Stomach (tissue), 9 donors: Measurements from ENCODE around the gene CPB2. TPM values are rescaled to one million over a fixed set of nuclear protein-coding genes. Genes with fewer than 3 reads are reported as not detected.

Experiments used
- DNase-seq, 2 donors: peaks; one replicate each; pipeline versions ENCODE4 v3.0.0 to v3.0.0-alpha.2; 2013 to 2019
- H3K27ac ChIP-seq, 5 donors: fragments of 200-600 bp in 4 of 5; sonication (generic) in 4 of 5; one replicate each; pipeline ENCODE4 v1.5.1; 2013 to 2019; ENCODE audit warnings: mild to moderate bottlenecking in 1 of 5, moderate library complexity in 1 of 5
- H3K27me3 ChIP-seq, 3 donors: fragments of 200-600 bp; sonication (generic); one replicate each; pipeline ENCODE4 v1.5.1; 2017 to 2019; ENCODE audit warnings: mixed run types in 1 of 3
- H3K36me3 ChIP-seq, 4 donors: fragments of 200-600 bp; sonication (generic); 1 replicate in 3 of 4; 2 replicates in 1 of 4; pipeline ENCODE4 v1.5.1; 2016 to 2019
- H3K4me1 ChIP-seq, 4 donors: fragments of 200-600 bp; sonication (generic); one replicate each; pipeline ENCODE4 v1.5.1; 2016 to 2019
- H3K4me3 ChIP-seq, 4 donors: fragments of 200-600 bp; sonication (generic) in 3 of 4; one replicate each; pipeline ENCODE4 v1.5.1; 2016 to 2019; ENCODE audit warnings: mild to moderate bottlenecking in 1 of 4
- H3K9me3 ChIP-seq, 4 donors: fragments of 200-600 bp; sonication (generic); one replicate each; pipeline ENCODE4 v1.5.1; 2016 to 2019
- EP300 ChIP-seq: sonication (generic); formaldehyde crosslinking; IDR thresholded peaks from one replicate; pipeline ENCODE4 v1.6.1; 2017; ENCODE audit warnings: antibody characterized with exemption
- POLR2A ChIP-seq, 4 donors: fragments of 450-650 bp; IDR thresholded peaks; one replicate each; pipeline ENCODE4 v1.6.1; 2016; ENCODE audit warnings: antibody characterized with exemption in 4 of 4, control low read depth in 2 of 4, mild to moderate bottlenecking in 1 of 4, moderate library complexity in 1 of 4
- POLR2AphosphoS5 ChIP-seq, 3 donors: sonication (generic); formaldehyde crosslinking; IDR thresholded peaks; one replicate each; pipeline ENCODE4 v1.6.1; 2016; ENCODE audit warnings: antibody characterized with exemption in 3 of 3
- WGBS, 5 donors: extraction: QIAGEN DNeasy Blood & Tissue Kit in 3 of 5; methylation state at CpG; one replicate each; pipeline versions ENCODE4 v1.1.5 to v1.1.7; 2013 to 2018; 5-methylcytosine and 5-hydroxymethylcytosine counted together
- intact Hi-C: fragments of 100-400 bp; cut with DNase I; formaldehyde crosslinking; loops from one replicate; pipeline ENCODE4 v1.15.1; 2023; ENCODE audit warnings: low total_unique reads
- polyA plus RNA-seq, 3 donors: library from polyadenylated mRNA; stranded (reverse); fragments of 200-250 nt; gene quantifications; one replicate each; pipeline ENCODE4 v1.2.3, GENCODE V29; 2013
- total RNA-seq, 5 donors: library from RNA; depleted of rRNA; stranded (reverse); fragments of >200 nt; gene quantifications; one replicate each; pipeline versions ENCODE4 v1.1.0 to v1.2.3, GENCODE V29; 2014 to 2016
- TF ChIP-seq, protein P1 (sequence below), 7 experiments: fragments of 450-650 bp in 4 of 7; fragments of 200-600 bp in 3 of 7; sonication (generic) in 3 of 7; IDR thresholded peaks; one replicate each; pipeline ENCODE4 v1.5.1; 2016 to 2019; ENCODE audit warnings: antibody characterized with exemption in 7 of 7, control low read depth in 2 of 7, mild to moderate bottlenecking in 1 of 7
- donor health status: healthy with polysubstance abuse.
- donor health status: Bipolar disorder and iron deficiency.
- donor health status: healthy.

The CPB2 gene
- total and polyA plus RNA-seq, 8 donors: 0.37 to 2.2 TPM; not detected in 6

DNA sequence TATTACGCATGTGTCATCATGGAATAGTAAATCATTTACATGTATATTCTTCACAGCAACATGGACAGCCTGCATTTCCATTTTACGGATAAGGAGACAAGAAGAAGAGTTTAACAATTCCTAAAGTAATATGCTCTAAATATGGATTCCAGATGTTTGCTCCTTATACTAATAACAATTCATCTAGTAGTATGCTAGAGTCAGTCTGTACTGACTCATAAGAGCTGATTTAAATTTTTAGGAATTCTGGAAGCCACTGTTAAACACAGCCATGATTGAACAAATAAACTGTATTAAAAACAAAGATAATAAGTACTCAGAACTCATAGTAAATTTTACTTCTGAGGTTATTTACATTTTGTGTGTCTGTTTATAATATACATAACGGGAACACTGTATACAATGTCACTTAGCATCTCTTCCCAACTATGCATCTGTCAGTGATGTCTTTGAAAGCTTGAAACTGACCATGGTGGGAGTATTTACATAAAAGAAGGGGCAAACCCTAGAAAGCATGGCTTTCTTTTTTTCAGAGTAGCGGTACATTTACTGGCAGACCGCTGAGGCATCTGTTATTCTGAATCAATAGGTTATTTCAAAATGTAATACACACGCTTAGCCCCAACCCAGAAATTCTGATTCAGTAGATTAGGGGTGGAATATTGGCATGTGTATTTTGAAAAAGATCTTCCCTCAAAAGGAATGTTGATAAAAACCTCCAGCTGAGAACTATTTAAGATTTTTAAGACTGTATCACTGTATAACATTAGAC is 65.2 kb downstream of the CPB2 start:
- DNase-seq: no peak
- H3K36me3 ChIP-seq: peaks cover 7 to 57% (median 47%) of the 10 kb centered on the region in 4 donors
- H3K4me3 ChIP-seq: no peak overlapping the region
- no peaks in the 10 kb centered on the region for H3K27me3 ChIP-seq
- no peaks in the 10 kb centered on the region for H3K4me1 ChIP-seq
- 90 to 96% (median 94%) methylated on average over 6 of the region's 6 CpGs for WGBS, 5 donors
- intact Hi-C loops: no loop called here
- H3K27ac ChIP-seq: no peak overlapping the region
- no peaks in the 10 kb centered on the region for H3K9me3 ChIP-seq
- TF ChIP-seq POLR2AphosphoS5 (IDR thresholded peaks at IDR 0.05): no peak
- TF ChIP-seq, protein P1, sequence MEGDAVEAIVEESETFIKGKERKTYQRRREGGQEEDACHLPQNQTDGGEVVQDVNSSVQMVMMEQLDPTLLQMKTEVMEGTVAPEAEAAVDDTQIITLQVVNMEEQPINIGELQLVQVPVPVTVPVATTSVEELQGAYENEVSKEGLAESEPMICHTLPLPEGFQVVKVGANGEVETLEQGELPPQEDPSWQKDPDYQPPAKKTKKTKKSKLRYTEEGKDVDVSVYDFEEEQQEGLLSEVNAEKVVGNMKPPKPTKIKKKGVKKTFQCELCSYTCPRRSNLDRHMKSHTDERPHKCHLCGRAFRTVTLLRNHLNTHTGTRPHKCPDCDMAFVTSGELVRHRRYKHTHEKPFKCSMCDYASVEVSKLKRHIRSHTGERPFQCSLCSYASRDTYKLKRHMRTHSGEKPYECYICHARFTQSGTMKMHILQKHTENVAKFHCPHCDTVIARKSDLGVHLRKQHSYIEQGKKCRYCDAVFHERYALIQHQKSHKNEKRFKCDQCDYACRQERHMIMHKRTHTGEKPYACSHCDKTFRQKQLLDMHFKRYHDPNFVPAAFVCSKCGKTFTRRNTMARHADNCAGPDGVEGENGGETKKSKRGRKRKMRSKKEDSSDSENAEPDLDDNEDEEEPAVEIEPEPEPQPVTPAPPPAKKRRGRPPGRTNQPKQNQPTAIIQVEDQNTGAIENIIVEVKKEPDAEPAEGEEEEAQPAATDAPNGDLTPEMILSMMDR (IDR thresholded peaks at IDR 0.05): no peak
- no peak for TF ChIP-seq POLR2A (IDR thresholded peaks at IDR 0.05)
- no peak for TF ChIP-seq EP300

DNA sequence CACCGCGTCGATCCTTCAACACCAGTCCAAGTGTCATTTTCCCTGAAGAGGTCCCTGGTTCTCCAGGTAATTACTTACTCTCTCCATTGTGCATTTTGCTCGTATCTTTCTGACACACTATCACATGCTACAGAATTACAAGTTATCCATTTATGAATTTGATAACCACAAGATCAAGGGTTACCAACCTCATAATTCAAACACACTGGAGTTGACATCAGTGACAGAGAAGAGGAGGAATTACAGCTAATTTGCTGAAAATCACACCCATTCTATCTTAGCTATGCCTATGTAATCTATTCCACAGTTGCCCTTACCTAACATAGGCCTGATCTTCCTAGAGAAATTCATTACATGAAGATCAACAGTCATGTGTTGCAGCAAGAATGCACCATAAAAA is 66.5 kb downstream of the CPB2 start:
- H3K36me3 ChIP-seq: peaks cover 7 to 61% (median 52%) of the 10 kb centered on the region in 4 donors
- no peak for DNase-seq
- intact Hi-C loops: no loop called here
- no peak overlapping the region for H3K27ac ChIP-seq
- no peak overlapping the region for H3K4me3 ChIP-seq
- TF ChIP-seq POLR2A (IDR thresholded peaks at IDR 0.05): no peak
- TF ChIP-seq, protein P1 (IDR thresholded peaks at IDR 0.05): no peak
- TF ChIP-seq POLR2AphosphoS5 (IDR thresholded peaks at IDR 0.05): no peak
- TF ChIP-seq EP300: no peak
- WGBS, 5 donors: 81 to 94% (median 90%) methylated on average over 4 of the region's 4 CpGs
- no peaks in the 10 kb centered on the region for H3K4me1 ChIP-seq
- no peaks in the 10 kb centered on the region for H3K27me3 ChIP-seq
- H3K9me3 ChIP-seq: no peaks in the 10 kb centered on the region

DNA sequence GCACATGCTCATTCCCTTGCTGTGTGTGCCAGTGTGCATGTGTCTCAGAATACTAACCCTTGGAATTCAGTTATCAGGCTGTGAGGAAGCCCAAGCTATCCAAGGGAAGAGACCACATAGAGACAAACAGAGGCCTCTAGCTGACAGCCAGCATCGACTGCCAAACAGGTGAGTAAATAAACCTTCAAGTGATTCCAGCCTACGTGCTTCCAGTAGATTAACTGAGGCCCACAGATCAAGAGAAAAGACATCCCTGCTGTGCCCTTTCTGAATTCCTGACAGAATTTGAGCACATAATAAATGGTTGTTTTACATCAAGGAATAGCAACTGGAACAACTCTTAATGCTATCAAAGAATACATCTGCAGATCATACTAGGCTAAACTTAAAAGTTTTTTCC is 69.8 kb downstream of the CPB2 start:
- Histone ChIP-seq H3K27ac (no peak overlapping the region), H3K4me3 (no peak overlapping the region), H3K36me3 (peaks cover 0 to 49% (median 38%) of the 10 kb centered on the region in 4 donors), H3K9me3 (peaks cover 0 to 8% (median 4%) of the 10 kb centered on the region in 4 donors), H3K27me3 (no peaks in the 10 kb centered on the region), H3K4me1 (no peaks in the 10 kb centered on the region)
- intact Hi-C loops: no loop called here
- DNase-seq: no peak
- WGBS, 5 donors: 56 to 65% (median 59%) methylated on average over 2 of the region's 2 CpGs
- no peak for TF ChIP-seq POLR2A (IDR thresholded peaks at IDR 0.05)
- no peak for TF ChIP-seq POLR2AphosphoS5 (IDR thresholded peaks at IDR 0.05)
- no peak for TF ChIP-seq EP300
- TF ChIP-seq, protein P1 (IDR thresholded peaks at IDR 0.05): no peak

DNA sequence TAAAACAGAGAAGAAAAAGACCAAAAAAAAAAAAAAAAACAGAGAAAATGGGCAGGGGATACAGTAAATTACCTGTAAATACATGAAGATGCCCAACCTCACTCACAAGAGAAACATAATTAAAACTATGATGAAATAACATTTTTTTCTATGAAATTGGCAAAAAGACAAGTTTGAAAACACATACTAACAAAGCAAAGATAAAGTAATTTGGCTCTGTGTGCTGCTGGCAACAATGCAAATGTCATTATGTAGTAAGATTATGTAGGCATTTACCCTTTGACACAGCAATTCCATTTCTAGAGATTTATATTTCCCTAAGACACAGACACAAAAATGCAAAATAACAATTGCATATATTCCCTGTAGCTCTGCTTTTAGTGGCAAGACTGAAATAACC is 72.5 kb downstream of the CPB2 start:
- Histone ChIP-seq H3K27me3 (no peaks in the 10 kb centered on the region), H3K36me3 (peaks cover 0 to 31% (median 17%) of the 10 kb centered on the region in 4 donors), H3K4me1 (no peaks in the 10 kb centered on the region), H3K27ac (no peak overlapping the region), H3K9me3 (peaks cover 0 to 11% (median 5%) of the 10 kb centered on the region in 4 donors), H3K4me3 (no peak overlapping the region)
- DNase-seq: no peak
- intact Hi-C loops: no loop called here
- TF ChIP-seq, protein P1 (IDR thresholded peaks at IDR 0.05): no peak
- no peak for TF ChIP-seq POLR2AphosphoS5 (IDR thresholded peaks at IDR 0.05)
- no peak for TF ChIP-seq POLR2A (IDR thresholded peaks at IDR 0.05)
- TF ChIP-seq EP300: no peak
